IPS DF 4.7 (cell line): ENCODE measurements around the gene PODN.

ENCODE experiments used
- DNase-seq: peaks from one replicate; pipeline ENCODE4 v3.0.0-alpha.2; 2013; ENCODE audit warnings: low spot score; ENCODE audit errors: extremely low read depth

Gene PODN

DNA sequence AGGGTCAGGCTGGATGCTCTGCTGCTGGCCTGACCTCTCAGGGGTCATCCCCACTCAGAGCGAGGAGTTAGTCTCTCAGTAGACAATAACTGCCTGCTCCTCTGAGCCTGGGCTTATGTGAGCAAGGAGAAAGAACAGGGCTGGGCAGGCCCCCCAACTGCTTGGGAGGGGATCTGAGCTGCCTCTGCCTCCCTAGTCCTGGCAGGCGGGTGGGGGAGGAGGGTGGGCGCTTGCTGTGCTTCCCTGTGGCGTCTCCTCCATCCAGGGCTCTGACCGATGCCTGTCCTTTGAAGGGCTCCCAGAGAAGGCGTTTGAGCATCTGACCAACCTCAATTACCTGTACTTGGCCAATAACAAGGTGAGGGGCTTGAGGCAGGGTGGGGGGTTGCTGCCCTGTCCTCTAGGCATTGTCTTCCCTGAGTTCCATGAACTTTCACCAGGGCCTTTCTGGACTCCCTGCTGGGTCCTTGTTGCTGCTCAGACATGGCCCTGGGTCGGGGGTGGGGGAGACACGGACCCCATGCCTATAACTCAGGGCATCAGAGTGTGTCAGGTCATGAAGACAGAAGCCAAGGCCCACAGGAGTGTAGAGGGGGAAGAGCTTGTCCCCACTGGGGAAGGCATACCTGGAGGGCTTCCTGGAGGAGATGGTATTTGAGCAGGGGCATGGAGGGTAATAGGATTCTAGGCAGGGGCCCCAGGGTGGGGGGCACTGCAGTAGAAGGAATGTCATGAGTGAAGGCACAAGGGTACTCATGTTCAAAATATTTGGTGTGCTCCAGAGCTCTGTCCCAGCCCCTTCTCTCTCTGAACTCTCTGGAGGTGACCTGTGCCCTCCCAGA is 12.5 kb downstream of the PODN start:
- DNase-seq, result no peak

DNA sequence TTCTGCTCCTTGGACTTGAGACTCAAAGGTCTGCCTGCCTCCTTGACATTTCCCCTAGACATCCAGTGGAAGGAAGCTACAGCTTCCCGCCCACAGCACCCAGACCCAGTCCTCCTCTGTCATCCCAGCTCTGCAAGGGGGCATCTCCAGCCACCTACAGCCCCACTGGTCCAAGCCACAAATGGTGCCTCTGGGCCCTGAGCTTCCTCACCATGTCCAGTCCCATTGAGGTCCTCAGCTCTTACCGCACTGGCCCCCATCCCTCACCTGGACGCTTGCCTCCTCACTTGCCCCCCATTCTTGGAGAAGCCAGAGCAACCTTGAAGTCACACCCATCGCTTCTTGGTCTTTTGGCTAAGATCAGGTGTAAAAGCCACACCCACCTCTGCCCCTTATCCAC is 13.2 kb downstream of the PODN start:
- no peak for DNase-seq

DNA sequence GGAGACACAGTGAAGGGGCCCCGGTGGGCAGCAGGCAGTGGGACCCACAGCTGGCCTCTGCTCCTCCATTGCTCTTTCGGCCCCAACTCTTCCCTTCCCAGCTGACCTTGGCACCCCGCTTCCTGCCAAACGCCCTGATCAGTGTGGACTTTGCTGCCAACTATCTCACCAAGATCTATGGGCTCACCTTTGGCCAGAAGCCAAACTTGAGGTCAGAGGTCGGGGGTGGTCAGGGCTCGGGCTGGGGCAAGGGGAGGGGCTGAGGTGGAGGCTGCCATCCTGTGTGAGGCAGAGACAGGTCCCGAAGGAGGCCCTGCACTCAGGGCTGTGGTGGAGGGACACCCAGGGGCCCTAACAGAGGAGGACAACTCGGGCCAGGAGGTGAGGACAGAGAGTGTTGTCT is 13.7 kb downstream of the PODN start:
- no peak for DNase-seq

DNA sequence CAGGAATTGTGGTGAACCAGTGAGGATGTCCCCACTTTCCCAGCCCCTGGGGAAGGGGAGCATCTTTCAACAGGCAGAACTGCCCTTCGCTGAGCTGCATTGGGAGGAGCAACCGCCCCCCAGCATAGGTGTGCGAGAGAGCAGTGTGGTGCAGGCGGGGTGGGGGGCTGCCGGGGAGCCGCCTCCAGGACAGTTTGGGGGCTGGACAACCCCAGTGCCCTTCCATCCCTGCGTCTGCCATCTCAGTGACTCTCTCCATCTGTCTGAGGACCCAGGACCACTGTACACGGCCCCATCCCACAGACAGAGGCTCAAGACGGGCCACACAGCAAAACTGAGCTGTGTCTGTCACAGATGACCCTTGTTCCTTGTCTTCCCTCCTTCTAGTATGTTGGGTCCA is 14.2 kb downstream of the PODN start:
- no peak for DNase-seq

DNA sequence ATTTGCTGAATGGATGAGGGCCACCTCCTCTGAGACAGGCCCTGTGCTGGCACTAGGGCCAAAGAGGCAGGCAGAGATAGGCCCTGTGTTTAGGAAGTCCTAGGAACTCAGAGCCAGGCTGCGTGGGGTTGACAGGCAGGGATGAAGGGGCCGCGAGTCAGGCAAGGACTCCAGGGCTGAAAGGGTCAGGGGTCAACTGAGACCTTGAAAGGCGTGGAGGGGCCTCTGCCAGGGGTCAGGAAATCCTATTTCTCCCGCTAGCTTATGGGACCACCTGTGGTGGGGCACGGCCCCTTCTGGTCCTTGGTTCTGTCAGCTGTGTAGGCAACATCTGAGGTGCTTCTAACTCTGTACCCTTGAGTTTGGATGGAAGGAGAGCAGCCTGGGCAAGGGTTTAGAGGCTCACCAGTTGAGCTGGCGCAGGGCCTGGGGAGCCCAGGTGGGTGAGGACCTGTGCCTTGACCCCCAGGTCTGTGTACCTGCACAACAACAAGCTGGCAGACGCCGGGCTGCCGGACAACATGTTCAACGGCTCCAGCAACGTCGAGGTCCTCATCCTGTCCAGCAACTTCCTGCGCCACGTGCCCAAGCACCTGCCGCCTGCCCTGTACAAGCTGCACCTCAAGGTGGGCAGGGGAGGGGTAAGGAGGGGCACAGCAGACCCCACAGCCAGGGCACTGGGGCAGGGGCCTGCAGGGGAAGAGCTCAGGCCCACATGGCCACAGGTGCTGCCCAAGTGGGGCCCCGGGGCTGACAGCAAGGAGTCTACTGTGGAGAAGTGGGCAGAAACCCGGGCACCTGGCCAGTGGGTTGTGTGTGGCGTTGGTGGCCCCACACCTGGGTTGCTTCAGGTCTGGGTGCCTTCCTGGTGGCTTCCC is 14.9 kb downstream of the PODN start:
- no peak for DNase-seq

DNA sequence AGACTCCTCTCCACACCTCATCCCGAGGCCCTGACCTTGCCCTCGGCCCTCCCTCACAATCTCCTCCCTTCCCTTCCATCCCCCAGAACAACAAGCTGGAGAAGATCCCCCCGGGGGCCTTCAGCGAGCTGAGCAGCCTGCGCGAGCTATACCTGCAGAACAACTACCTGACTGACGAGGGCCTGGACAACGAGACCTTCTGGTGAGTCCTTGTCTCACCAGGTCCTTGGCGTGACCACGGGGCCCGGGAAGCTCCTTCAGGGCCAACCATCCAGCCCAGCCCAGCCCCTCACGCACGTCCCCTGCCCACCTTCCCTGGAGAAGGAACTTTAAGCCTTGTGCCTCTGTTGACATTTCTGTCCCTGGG is 15.6 kb downstream of the PODN start:
- no peak for DNase-seq

DNA sequence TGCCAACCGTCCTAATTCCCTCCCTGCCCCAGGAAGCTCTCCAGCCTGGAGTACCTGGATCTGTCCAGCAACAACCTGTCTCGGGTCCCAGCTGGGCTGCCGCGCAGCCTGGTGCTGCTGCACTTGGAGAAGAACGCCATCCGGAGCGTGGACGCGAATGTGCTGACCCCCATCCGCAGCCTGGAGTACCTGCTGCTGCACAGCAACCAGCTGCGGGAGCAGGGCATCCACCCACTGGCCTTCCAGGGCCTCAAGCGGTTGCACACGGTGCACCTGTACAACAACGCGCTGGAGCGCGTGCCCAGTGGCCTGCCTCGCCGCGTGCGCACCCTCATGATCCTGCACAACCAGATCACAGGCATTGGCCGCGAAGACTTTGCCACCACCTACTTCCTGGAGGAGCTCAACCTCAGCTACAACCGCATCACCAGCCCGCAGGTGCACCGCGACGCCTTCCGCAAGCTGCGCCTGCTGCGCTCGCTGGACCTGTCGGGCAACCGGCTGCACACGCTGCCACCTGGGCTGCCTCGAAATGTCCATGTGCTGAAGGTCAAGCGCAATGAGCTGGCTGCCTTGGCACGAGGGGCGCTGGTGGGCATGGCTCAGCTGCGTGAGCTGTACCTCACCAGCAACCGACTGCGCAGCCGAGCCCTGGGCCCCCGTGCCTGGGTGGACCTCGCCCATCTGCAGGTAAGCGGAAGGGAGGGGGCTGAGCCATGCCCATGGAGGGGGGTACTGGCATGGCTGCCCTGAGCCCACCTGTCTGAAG is 16.5 kb downstream of the PODN start:
- no peak for DNase-seq

DNA sequence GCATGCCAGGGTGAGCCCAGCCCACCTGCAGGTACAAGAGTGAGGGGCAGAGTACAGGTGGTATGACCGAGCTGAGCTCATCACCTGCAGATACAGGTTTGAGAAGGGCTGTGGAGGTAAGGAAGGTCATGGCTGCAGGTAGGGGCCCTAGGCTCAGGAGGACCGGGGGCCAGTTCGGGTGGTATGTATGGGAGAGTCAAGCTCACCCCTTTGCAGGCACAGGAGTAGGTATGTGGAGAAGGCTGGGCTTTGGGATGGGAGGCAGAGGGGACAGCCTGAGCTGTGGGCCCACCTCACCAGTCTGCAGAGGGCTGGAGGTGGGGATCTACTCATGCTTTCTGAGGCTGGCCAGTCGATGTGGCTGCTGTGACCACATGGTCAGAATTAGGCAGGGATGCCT is 17.2 kb downstream of the PODN start:
- no peak for DNase-seq

DNA sequence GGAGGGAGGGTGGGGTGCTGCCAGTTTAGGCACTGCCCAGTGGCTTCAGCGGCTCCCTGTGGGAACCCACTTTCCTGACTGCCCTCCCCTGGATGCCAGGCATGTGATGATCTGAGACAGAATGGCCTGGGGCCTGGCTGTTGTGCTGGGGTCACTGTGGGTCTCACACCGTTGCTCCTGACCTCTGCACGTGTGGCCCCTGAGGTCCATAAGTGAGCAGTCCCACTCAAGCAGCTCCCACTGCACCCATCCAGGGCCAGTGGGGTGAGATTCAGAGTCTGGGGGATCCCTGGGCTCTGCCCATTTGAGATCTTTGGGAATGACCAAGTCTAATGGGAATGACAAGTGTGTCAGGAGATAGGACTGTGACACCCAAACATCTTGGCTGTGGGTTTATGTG is 18.0 kb downstream of the PODN start:
- no peak for DNase-seq

DNA sequence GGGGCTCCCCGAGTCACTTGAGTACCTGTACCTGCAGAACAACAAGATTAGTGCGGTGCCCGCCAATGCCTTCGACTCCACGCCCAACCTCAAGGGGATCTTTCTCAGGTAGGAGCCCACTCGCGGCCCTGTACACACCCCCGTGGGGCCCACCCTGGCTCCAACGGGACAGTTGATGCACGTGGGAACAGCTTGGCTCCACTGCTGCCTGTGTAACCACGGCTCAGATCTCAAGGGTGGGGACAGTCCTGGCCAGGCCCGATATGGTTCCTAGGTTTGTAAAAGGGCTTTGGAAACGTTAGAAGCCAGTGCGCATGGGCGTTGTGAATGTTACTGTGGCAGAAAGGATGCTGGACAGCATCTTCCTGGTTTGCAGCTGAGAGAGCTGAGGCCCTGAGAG is 18.8 kb downstream of the PODN start:
- DNase-seq, result no peak

DNA sequence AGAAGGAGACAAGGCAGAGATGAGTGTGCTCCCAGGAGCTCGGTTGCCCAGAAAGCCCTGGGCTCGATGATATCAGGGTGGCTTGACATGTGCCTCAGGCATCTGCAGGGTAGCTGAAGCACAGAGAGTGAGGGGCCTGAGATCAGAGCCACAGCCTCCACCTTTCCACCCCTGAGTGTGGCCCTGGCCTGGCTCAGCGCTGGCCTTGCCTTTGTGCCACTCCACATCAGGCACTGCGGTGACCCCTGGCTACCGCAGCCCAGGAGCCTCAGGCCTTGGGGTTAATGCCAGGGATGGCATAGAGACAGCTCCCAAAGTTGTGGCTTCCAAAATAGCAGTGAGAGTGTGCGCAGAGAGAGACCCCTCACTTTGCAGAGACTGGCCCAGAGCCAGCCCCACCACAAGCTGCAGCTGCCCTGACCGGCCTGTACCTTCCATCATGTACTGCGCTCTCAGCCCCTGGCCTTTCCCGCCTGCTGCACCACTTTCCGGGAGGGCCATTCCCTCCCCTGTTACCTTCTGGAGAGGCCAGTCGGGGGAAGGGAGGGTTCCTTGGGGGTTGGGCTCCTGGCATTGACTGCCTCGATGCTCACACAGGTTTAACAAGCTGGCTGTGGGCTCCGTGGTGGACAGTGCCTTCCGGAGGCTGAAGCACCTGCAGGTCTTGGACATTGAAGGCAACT is 19.5 kb downstream of the PODN start:
- DNase-seq, result no peak

DNA sequence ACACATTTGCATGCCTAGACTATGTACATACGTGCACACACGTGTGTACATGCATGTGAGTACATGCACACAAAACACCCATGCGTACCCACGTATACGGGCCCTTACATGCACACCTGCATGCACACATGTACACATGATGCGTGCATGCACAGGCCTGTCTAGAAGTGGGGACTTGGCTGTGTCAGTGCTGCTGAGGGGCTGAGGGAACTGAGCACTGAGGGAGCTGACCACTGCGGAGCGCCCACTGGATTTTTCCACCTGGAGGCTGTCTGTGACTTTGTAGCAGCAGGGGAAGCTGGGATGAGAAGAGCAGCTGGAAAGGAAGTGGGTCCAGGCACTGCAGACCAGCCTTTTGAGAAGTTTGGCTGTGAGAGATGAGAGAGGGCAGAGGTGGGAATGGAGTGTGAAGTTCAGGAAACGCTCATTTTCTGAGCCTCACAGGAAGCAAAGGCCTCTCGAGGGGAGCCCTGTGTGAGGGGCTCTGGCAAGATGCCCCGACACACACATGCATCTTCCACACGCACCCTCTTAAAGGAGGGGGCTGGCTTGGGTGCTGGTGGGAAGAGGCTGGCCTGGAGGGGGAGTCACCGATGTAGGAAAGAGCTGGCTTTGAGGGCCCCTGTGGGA is 20.9 kb downstream of the PODN start:
- DNase-seq, result no peak

DNA sequence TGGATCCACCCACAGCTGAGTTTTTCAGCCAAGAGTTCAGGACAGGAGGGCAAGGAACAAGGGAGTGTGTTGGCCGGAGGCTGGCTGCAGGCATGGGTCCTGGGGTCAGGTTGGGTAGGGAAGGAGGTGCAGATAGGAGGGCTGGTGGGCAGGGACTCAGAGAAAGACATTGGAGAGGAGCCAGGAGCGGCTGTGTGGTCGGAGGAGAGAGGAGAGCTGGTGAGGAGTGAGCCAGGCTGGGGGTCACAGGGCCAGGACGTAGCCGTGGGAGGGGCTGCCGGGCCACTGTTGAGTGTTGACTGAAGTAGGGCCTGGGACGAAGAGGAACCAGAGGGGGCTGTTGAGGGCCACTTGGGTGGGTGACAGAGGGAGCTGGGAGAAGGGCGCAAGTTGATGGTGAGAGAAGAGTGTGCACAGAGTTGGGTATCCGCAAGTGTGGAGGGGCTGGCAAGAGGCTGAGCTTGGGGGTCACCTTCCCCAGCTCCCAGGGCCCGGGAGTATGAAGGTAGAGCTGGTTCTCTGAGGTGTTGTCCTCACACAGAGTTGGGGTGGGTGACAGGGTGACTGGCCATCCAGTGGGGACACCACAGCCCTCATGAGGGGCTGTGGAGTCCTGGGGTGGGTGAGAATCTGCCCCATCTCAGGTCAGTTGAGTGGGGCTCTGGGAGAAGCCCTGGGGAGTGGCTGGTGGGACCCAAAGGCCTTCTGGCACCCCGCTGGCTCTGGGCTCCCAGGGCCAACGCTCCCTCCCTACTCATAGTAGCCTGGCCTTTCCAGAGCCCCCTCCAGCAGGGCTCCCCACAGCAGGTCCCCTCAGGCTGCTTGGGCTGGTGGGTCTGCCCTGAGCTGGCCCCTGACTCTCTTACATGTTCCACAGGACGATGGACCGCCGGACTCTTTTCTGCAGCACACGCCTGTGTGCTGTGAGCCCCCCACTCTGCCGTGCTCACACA is 21.9 kb downstream of the PODN start:
- no peak for DNase-seq

DNA sequence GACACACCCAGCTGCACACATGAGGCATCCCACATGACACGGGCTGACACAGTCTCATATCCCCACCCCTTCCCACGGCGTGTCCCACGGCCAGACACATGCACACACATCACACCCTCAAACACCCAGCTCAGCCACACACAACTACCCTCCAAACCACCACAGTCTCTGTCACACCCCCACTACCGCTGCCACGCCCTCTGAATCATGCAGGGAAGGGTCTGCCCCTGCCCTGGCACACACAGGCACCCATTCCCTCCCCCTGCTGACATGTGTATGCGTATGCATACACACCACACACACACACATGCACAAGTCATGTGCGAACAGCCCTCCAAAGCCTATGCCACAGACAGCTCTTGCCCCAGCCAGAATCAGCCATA is 22.6 kb downstream of the PODN start:
- DNase-seq, result no peak

DNA sequence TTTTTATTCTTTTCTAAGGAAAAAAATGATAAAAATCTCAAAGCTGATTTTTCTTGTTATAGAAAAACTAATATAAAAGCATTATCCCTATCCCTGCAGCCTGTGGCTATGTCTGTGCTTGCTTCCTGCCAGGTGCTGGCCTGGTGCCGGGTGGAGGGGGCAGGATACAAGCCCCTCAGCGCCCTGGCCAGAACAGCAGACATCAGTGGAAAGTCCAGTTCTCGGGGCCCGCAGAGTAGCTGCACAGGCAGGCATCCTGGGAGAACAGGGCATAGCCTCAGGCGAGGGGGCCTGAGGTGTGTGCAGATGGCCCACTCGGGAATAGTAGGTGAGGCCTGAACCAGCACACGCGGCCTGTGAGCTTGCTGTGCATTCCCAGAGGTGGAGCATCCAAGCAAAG is 23.4 kb downstream of the PODN start:
- no peak for DNase-seq

DNA sequence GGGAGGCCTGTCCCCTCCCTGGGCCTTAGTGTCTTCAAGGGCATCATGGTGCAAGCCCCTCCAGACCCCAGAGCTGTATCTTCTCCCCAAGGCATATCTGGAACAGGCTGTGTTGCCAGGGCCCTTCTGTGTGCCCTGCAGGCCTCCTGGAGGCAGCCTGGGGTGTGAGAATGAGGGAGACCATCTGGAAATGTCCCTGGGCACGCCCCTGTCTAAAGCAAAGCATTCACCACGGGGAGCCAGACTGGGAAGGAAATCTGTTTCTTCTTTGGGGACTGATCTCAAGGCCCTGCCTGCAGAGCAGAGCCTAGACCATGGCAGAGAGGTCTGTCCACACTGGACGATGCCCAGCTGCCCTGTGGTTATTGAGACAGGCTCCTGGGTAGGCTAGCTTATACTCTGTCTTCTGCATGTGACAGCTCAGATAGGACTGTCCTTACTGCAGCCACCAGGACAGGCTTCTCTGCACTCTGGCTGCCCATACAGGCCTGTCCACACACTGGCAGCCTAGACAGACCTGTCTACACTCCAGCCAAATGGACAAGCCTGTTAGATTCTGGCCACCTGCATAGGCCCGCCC is 24.6 kb downstream of the PODN start:
- DNase-seq, result no peak

DNA sequence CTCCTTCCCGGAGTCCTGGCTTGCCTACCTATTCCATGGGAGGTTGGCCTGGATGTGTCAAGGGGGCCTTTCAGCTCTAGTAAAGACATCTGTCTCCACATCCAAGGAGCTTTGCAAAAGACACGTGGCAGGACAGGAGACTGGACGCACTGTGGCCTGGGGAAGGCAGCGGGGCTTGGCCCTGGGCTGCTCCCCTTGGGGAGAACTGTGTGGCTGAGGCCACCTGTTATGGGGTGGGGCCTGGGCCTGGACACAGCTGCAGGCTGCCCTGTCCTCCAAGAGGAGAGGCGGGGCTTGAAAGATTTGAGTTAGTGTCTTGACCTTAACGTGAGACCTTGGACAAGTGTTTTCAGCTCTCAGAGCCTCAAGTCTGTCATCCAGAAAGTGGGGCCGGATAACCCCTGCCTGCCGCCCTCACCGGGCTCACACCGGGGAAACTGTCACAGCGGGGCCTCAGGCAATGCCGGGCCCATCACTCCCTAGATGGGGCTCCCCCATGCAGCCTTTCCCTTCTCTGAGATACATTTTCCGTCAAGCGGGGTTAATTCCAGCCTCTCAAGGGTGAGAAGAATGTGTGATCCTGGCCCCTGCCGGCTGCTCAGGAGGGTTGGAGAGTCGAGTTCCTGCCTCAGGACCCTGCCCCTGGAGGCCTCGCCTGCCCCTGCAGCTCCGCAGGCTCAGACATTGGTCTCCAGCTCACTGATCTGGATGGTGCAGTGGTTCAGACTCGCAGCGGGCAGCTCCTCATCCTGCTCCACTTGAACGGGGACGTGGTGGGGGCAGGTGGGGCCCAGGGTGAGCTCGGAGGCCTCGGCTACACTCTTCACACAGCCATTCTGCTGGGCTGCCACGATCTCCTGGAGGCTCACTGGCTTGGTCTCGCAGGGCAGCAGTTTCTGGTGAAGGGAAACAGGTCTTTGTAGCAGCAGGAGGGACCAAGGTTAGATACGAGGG is 25.6 kb downstream of the PODN start:
- DNase-seq, result no peak

DNA sequence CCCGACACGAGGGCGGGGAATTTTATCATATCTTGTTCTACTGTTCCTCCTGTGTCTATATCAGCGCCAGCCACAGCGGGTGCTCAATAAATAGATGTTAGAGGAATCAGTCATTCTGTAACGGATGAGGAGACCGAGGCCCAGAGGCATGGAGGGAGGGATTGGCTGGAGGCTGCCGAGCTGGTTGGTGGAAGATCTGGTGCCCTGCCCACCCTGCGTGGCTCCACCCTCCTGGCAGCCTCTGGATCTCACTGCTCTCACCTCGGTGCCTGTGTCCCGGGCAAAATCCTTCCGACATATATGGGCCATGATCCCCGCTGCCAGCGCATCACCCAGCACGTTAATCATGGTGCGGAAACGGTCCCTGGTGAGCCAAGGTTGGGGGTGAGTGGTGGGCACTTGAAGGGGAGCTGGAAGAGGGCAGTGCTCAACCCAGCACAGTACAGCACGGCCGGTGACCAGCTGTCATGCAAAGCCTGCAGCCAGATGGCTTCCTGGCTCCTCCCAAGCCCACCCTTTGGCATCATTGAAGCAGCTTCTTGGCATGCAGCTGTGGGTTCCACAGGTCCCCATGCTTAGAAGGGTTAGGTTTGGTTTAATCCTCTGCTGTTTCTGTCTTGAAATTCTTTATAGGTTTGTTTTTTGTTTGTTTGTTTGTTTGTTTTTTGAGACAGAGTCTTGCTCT is 26.7 kb downstream of the PODN start:
- no peak for DNase-seq
